DND-41 (cell line): ENCODE measurements around the gene PSD.

Source experiments
- ATAC-seq: fragments of 200-7000 bp; cut with Tn5 transposase; 3 replicates; pipeline ENCODE4 v1.9.1; 2021; ENCODE audit warnings: low read depth; ENCODE audit not compliant: insufficient read depth
- DNase-seq: peaks from one replicate; pipeline ENCODE4 v3.0.0-alpha.2; 2020
- H2AFZ ChIP-seq: 2 replicates; pipeline ENCODE4 v1.6.0; 2012; ENCODE audit warnings: low read depth, low read length
- H3K27ac ChIP-seq: 2 replicates; pipeline ENCODE4 v1.5.1; 2012; ENCODE audit warnings: low read length, inconsistent platforms
- H3K27me3 ChIP-seq: fragments of 200-600 bp; sonication (generic); 2 replicates; pipeline ENCODE4 v1.6.0; 2012; ENCODE audit warnings: low read length, mild to moderate bottlenecking, inconsistent platforms; ENCODE audit not compliant: insufficient read depth, poor library complexity
- H3K36me3 ChIP-seq: 2 replicates; pipeline ENCODE4 v1.5.1; 2012; ENCODE audit warnings: low read length, inconsistent platforms; ENCODE audit not compliant: insufficient read depth
- H3K4me1 ChIP-seq: 2 replicates; pipeline ENCODE4 v1.5.1; 2012; ENCODE audit warnings: mild to moderate bottlenecking, low read length; ENCODE audit not compliant: insufficient read depth
- H3K4me2 ChIP-seq: 2 replicates; pipeline ENCODE4 v1.6.0; 2012; ENCODE audit warnings: mild to moderate bottlenecking, moderate library complexity, low read length, inconsistent platforms; ENCODE audit not compliant: insufficient read depth
- H3K4me3 ChIP-seq, 2 experiments: fragments of 200-600 bp in 1 of 2; shearing (Covaris generic) in 1 of 2; 2 replicates each; pipeline ENCODE4 v1.5.1; 2012 to 2016; ENCODE audit warnings: inconsistent platforms in 2 of 2, low read length in 2 of 2, mild to moderate bottlenecking in 2 of 2, low read depth in 1 of 2, moderate library complexity in 1 of 2
- H3K79me2 ChIP-seq: 2 replicates; pipeline ENCODE4 v1.6.0; 2012; ENCODE audit warnings: low read length, inconsistent platforms; ENCODE audit not compliant: insufficient read depth
- H3K9ac ChIP-seq: 2 replicates; pipeline ENCODE4 v1.6.0; 2012; ENCODE audit warnings: low read depth, mild to moderate bottlenecking, inconsistent platforms, low read length, moderate library complexity
- H3K9me3 ChIP-seq: 2 replicates; pipeline ENCODE4 v1.5.1; 2012; ENCODE audit warnings: low read length, moderate library complexity, mild to moderate bottlenecking, inconsistent platforms; ENCODE audit not compliant: insufficient read depth, severe bottlenecking
- H4K20me1 ChIP-seq: 2 replicates; pipeline ENCODE4 v1.6.0; 2012; ENCODE audit warnings: low read length; ENCODE audit not compliant: insufficient read depth
- EZH2 ChIP-seq: IDR thresholded peaks from 3 replicates; pipeline ENCODE4 v1.6.1; 2012; ENCODE audit warnings: borderline replicate concordance, low read depth, mild to moderate bottlenecking, moderate library complexity, low read length, inconsistent platforms; ENCODE audit not compliant: severe bottlenecking
- TF ChIP-seq, protein P1 (sequence below): IDR thresholded peaks from 2 replicates; pipeline ENCODE4 v1.5.1; 2012; ENCODE audit warnings: borderline replicate concordance, low read length, moderate library complexity, mild to moderate bottlenecking; ENCODE audit not compliant: poor library complexity, severe bottlenecking; ENCODE audit errors: extremely low read depth

The PSD gene

GRCh38 chr10:102461187-102462054, 42.8 kb upstream of the PSD start:
- Histone ChIP-seq H3K27me3 (no peaks in the 10 kb centered on the region), H3K36me3 (no peaks in the 10 kb centered on the region), H3K79me2 (peaks cover 5% of the 10 kb centered on the region; the same call in 1 of the 2 replicates), H3K4me2 (peak overlapping the region; percentile 76), H4K20me1 (no peaks in the 10 kb centered on the region), H3K9ac (peak overlapping the region; percentile 63), H3K4me3 (peak overlapping the region; percentile 39 to 62; a peak in 3 of 4 replicates), H3K4me1 (peaks cover 27% of the 10 kb centered on the region), H3K9me3 (no peaks in the 10 kb centered on the region), H2AFZ (peak overlapping the region; percentile 95), H3K27ac (peak overlapping the region; percentile 64)
- DNase-seq: peak; percentile 88
- peak; percentile 96 for ATAC-seq
- TF ChIP-seq, protein P1, sequence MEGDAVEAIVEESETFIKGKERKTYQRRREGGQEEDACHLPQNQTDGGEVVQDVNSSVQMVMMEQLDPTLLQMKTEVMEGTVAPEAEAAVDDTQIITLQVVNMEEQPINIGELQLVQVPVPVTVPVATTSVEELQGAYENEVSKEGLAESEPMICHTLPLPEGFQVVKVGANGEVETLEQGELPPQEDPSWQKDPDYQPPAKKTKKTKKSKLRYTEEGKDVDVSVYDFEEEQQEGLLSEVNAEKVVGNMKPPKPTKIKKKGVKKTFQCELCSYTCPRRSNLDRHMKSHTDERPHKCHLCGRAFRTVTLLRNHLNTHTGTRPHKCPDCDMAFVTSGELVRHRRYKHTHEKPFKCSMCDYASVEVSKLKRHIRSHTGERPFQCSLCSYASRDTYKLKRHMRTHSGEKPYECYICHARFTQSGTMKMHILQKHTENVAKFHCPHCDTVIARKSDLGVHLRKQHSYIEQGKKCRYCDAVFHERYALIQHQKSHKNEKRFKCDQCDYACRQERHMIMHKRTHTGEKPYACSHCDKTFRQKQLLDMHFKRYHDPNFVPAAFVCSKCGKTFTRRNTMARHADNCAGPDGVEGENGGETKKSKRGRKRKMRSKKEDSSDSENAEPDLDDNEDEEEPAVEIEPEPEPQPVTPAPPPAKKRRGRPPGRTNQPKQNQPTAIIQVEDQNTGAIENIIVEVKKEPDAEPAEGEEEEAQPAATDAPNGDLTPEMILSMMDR: no peak
- no peak for TF ChIP-seq EZH2

GRCh38 chr10:102460836-102461186, 42.2 kb upstream of the PSD start:
- peak; percentile 42 for ATAC-seq
- Histone ChIP-seq H3K4me3 (peak overlapping the region; percentile 39 to 62; a peak in 3 of 4 replicates), H2AFZ (peak overlapping the region; percentile 95), H3K79me2 (peaks cover 5% of the 10 kb centered on the region; the same call in 1 of the 2 replicates), H3K27ac (peak overlapping the region; percentile 64), H3K9me3 (no peaks in the 10 kb centered on the region), H3K4me1 (peaks cover 27% of the 10 kb centered on the region), H4K20me1 (no peaks in the 10 kb centered on the region), H3K9ac (peak overlapping the region; percentile 63), H3K36me3 (no peaks in the 10 kb centered on the region), H3K4me2 (peak overlapping the region; percentile 76), H3K27me3 (no peaks in the 10 kb centered on the region)
- TF ChIP-seq, protein P1: no peak
- no peak for TF ChIP-seq EZH2
- no peak for DNase-seq

- H3K4me2 ChIP-seq: no peak overlapping the region
Observed at GRCh38 chr10:102458656-102459055, 40.1 kb upstream of the PSD start.

More at GRCh38 chr10:102458656-102459055, 40.1 kb upstream of the PSD start:
- H3K27ac ChIP-seq: no peak overlapping the region
- H3K36me3 ChIP-seq: no peaks in the 10 kb centered on the region; the same call in 1 of the 2 replicates
- no peaks in the 10 kb centered on the region for H3K9me3 ChIP-seq
- no peaks in the 10 kb centered on the region for H3K27me3 ChIP-seq
- TF ChIP-seq, protein P1: no peak
- no peak for TF ChIP-seq EZH2
- H2AFZ ChIP-seq: no peak overlapping the region
- peaks cover 27% of the 10 kb centered on the region for H3K4me1 ChIP-seq
- H3K4me3 ChIP-seq: no peak overlapping the region
- H3K79me2 ChIP-seq: peaks cover 5% of the 10 kb centered on the region; the same call in 1 of the 2 replicates
- no peak for DNase-seq
- no peak overlapping the region for H3K9ac ChIP-seq
- no peak for ATAC-seq
- no peaks in the 10 kb centered on the region for H4K20me1 ChIP-seq
